GM12891 (cell line): ENCODE data around the gene ACOT4.
"Not testable (repeated sequence)": the region's sequence is repeated elsewhere in the genome, so short reads cannot be mapped to it uniquely, and the experiment has no call there.

Experiments
- POLR2A ChIP-seq: IDR thresholded peaks from 2 replicates; pipeline ENCODE4 v1.6.1; 2011; ENCODE audit warnings: low read depth, low read length, control low read depth
- POLR2AphosphoS5 ChIP-seq: IDR thresholded peaks from 2 replicates; pipeline ENCODE4 v1.6.1; 2011; ENCODE audit warnings: low read depth, low read length, control low read depth
- POU2F2 ChIP-seq: IDR thresholded peaks from 2 replicates; pipeline ENCODE4 v1.6.1; 2011; ENCODE audit warnings: low read depth, mild to moderate bottlenecking, control low read depth, low read length, moderate library complexity
- TAF1 ChIP-seq: IDR thresholded peaks from 2 replicates; pipeline ENCODE4 v1.6.1; 2011; ENCODE audit warnings: low read depth, low read length, control low read depth

DNA sequence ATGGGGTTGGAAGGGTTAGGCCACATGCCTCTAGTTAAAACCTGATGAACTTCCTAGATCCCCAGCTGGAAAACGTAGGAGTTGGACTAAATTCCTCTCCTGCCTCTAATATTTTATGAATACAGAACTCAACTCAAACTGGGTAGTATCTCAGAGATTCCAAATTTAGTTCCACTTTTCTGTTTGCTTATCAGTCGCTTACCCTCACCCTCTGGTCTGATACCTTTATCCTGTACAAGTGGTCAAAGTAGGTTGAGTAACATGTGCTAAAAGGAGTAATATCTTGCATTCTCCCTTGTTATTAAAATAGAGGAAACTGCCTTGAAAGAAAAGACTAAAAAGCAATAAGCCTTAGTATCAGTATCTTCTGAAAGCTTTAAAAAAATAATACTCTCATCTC, 34.5 kb upstream of the ACOT4 start:
- not testable (repeated sequence) for TF ChIP-seq POLR2A, POLR2AphosphoS5, POU2F2, TAF1
